OCI-LY3 (cell line): ENCODE results near the gene FSCN2.

Experiments used
- H2AFZ ChIP-seq: fragments of 200-600, 300-600 bp; shearing (Covaris generic); 2 replicates; pipeline ENCODE4 v1.6.0; 2014; ENCODE audit warnings: antibody characterized with exemption, low read depth, low read length
- H3K27ac ChIP-seq: fragments of 200-600, 300-600 bp; sonication (generic); 2 replicates; pipeline ENCODE4 v1.5.1; 2014; ENCODE audit warnings: mild to moderate bottlenecking, low read length, moderate library complexity, mixed read lengths
- H3K27me3 ChIP-seq: fragments of 200-600, 300-600 bp; sonication (generic); 2 replicates; pipeline ENCODE4 v1.6.1; 2014; ENCODE audit warnings: low read depth, low read length, mixed read lengths
- H3K36me3 ChIP-seq: fragments of 200-600, 300-600 bp; sonication (generic); replicated peaks from 2 replicates; pipeline ENCODE3; 2014; ENCODE audit warnings: low read depth, low read length, mixed read lengths
- H3K4me1 ChIP-seq: fragments of 300-600, 200-600 bp; sonication (generic); 2 replicates; pipeline ENCODE4 v1.6.1; 2014; ENCODE audit warnings: low read length, mixed read lengths
- H3K4me2 ChIP-seq: fragments of 200-600, 300-600 bp; sonication (generic); 2 replicates; pipeline ENCODE4 v1.6.1; 2014; ENCODE audit warnings: low read length, mixed read lengths
- H3K4me3 ChIP-seq: fragments of 300-600, 200-600 bp; sonication (generic); 2 replicates; pipeline ENCODE4 v1.5.1; 2014; ENCODE audit warnings: antibody characterized with exemption, mild to moderate bottlenecking, low read length, moderate library complexity
- H3K79me2 ChIP-seq: fragments of 300-600, 200-600 bp; shearing (Covaris generic); 2 replicates; pipeline ENCODE4 v1.6.1; 2014; ENCODE audit warnings: mild to moderate bottlenecking, low read length, mixed read lengths
- H3K9ac ChIP-seq: fragments of 300-600, 200-600 bp; shearing (Covaris generic); 2 replicates; pipeline ENCODE4 v1.6.0; 2014; ENCODE audit warnings: mild to moderate bottlenecking, low read length, moderate library complexity
- H3K9me3 ChIP-seq: fragments of 200-600, 300-600 bp; shearing (Covaris generic); 2 replicates; pipeline ENCODE4 v1.6.1; 2014; ENCODE audit warnings: low read length, mixed read lengths; ENCODE audit not compliant: insufficient read depth
- H4K20me1 ChIP-seq: fragments of 200-600, 300-600 bp; sonication (generic); 2 replicates; pipeline ENCODE4 v1.6.1; 2016; ENCODE audit warnings: low read length, mixed read lengths; ENCODE audit not compliant: insufficient read depth
- EZH2phosphoT487 ChIP-seq: fragments of 200-600 bp; shearing (Covaris generic); IDR thresholded peaks from 2 replicates; pipeline ENCODE4 v1.6.1; 2018; ENCODE audit warnings: antibody characterized with exemption, mixed run types, low read depth
- TF ChIP-seq, protein P1 (sequence below): fragments of 200-600, 300-600 bp; sonication (generic); IDR thresholded peaks from 2 replicates; pipeline ENCODE4 v1.5.1; 2014; ENCODE audit warnings: antibody characterized with exemption, low read length, low read depth

FSCN2 gene

GRCh38 chr17:81492706-81493105, 35.5 kb upstream of the FSCN2 start:
- TF ChIP-seq EZH2phosphoT487: no peak
- TF ChIP-seq, protein P1, sequence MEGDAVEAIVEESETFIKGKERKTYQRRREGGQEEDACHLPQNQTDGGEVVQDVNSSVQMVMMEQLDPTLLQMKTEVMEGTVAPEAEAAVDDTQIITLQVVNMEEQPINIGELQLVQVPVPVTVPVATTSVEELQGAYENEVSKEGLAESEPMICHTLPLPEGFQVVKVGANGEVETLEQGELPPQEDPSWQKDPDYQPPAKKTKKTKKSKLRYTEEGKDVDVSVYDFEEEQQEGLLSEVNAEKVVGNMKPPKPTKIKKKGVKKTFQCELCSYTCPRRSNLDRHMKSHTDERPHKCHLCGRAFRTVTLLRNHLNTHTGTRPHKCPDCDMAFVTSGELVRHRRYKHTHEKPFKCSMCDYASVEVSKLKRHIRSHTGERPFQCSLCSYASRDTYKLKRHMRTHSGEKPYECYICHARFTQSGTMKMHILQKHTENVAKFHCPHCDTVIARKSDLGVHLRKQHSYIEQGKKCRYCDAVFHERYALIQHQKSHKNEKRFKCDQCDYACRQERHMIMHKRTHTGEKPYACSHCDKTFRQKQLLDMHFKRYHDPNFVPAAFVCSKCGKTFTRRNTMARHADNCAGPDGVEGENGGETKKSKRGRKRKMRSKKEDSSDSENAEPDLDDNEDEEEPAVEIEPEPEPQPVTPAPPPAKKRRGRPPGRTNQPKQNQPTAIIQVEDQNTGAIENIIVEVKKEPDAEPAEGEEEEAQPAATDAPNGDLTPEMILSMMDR: no peak
- Histone ChIP-seq H2AFZ (no peak overlapping the region), H3K79me2 (no peaks in the 10 kb centered on the region), H3K36me3 (no peaks in the 10 kb centered on the region), H3K9me3 (no peaks in the 10 kb centered on the region), H3K4me3 (no peak overlapping the region), H4K20me1 (no peaks in the 10 kb centered on the region), H3K27me3 (peaks cover 4% of the 10 kb centered on the region; the same call in 1 of the 2 replicates), H3K4me1 (peaks cover 4% of the 10 kb centered on the region; the same call in 1 of the 2 replicates), H3K27ac (no peak overlapping the region), H3K9ac (no peak overlapping the region), H3K4me2 (no peak overlapping the region)

DNA sequence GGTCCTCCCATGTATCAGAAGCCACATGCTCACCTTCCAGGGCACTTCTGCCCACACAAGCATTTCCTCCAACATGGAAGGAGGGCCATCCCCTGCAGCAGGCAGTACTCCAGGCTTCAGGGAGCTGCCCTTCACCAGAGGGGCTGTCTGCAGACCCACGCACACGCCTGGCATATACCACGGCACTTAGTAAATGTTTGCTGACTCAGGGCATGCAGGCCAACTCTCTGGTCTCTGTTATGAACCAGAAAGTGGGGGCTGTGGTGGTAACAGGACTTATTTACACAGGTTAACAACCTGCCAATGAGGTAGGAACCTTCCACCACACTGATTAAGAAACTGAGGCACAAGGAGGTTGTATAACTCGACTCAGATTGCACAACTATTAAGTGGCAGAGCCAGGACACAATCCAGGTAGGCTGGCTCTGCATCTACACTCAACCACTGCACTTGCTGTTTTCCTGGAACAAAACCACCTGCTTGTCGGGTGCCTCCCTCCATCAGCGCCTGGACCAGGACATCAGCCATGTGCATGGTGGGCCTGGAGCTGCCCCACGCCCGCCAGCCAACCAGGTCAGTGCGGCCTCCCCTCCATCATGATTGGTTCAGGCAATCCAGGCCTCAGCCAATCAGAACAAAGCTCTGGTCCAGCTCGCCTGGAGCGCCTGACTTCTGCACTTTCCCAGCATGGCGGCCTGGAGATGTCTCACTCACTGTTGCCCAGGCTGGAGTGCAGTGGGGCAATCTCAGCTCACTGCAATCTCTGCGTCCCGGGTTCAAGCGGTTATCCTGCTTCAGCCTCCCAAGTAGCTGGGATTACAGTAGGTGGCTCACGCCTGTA, 34.8 kb upstream of the FSCN2 start:
- H3K9ac ChIP-seq: no peak overlapping the region
- H4K20me1 ChIP-seq: no peaks in the 10 kb centered on the region
- H3K4me3 ChIP-seq: no peak overlapping the region
- peaks cover 4% of the 10 kb centered on the region; the same call in 1 of the 2 replicates for H3K4me1 ChIP-seq
- no peak overlapping the region for H3K27ac ChIP-seq
- H3K79me2 ChIP-seq: no peaks in the 10 kb centered on the region
- H3K4me2 ChIP-seq: no peak overlapping the region
- H3K9me3 ChIP-seq: no peaks in the 10 kb centered on the region
- peaks cover 4% of the 10 kb centered on the region; the same call in 1 of the 2 replicates for H3K27me3 ChIP-seq
- TF ChIP-seq EZH2phosphoT487: no peak
- TF ChIP-seq, protein P1: no peak
- no peak overlapping the region for H2AFZ ChIP-seq
- no peaks in the 10 kb centered on the region for H3K36me3 ChIP-seq

- H3K36me3 ChIP-seq: no peaks in the 10 kb centered on the region
- peak overlapping the region; percentile 3; the same call in 1 of the 2 replicates for H2AFZ ChIP-seq
- H3K27ac ChIP-seq: no peak overlapping the region
- H3K27me3 ChIP-seq: peaks cover 4% of the 10 kb centered on the region; the same call in 1 of the 2 replicates
- H3K9me3 ChIP-seq: no peaks in the 10 kb centered on the region
- no peak overlapping the region for H3K9ac ChIP-seq
- H3K4me2 ChIP-seq: peak overlapping the region; percentile 4; the same call in 1 of the 2 replicates
- TF ChIP-seq, protein P1: no peak
- no peak for TF ChIP-seq EZH2phosphoT487
- no peaks in the 10 kb centered on the region for H3K79me2 ChIP-seq
- no peak overlapping the region for H3K4me3 ChIP-seq
- H4K20me1 ChIP-seq: no peaks in the 10 kb centered on the region
- H3K4me1 ChIP-seq: peaks cover 4% of the 10 kb centered on the region; the same call in 1 of the 2 replicates
Measured at GRCh38 chr17:81494626-81495377, 33.4 kb upstream of the FSCN2 start.

- H3K4me1 ChIP-seq: no peaks in the 10 kb centered on the region
- H2AFZ ChIP-seq: no peak overlapping the region
- H3K9ac ChIP-seq: no peak overlapping the region
- H3K4me2 ChIP-seq: no peak overlapping the region
- TF ChIP-seq EZH2phosphoT487: no peak
- TF ChIP-seq, protein P1: no peak
- no peaks in the 10 kb centered on the region for H3K79me2 ChIP-seq
- no peak overlapping the region for H3K4me3 ChIP-seq
- H3K27ac ChIP-seq: no peak overlapping the region
- peaks cover 4% of the 10 kb centered on the region; the same call in 1 of the 2 replicates for H3K27me3 ChIP-seq
- H4K20me1 ChIP-seq: no peaks in the 10 kb centered on the region
- no peaks in the 10 kb centered on the region for H3K9me3 ChIP-seq
- H3K36me3 ChIP-seq: no peaks in the 10 kb centered on the region
Measured at GRCh38 chr17:81498953-81499600, 29.1 kb upstream of the FSCN2 start.
